T-helper 17 cell (primary cell): ENCODE data around the gene NCK1. TPM values are rescaled to one million over a fixed set of nuclear protein-coding genes. Genes with fewer than 3 reads are reported as not detected.

Source experiments
- ATAC-seq: fragments of 150-1000 bp; cut with Tn5 transposase; 2 replicates; pipeline ENCODE4 v1.10.0; 2021; ENCODE audit warnings: mild to moderate bottlenecking, moderate library complexity
- DNase-seq, 3 donors: peaks; one replicate each; pipeline versions ENCODE4 v3.0.0 to v3.0.0-alpha.2; 2020 to 2021
- H3K9me3 ChIP-seq: one replicate; pipeline ENCODE4 v1.7.0; 2013; ENCODE audit warnings: low read length, mild to moderate bottlenecking; ENCODE audit not compliant: control insufficient read depth, poor library complexity, severe bottlenecking
- H3K27ac Mint-ChIP-seq: one replicate; pipeline ENCODE4 v1.8.0; 2022; ENCODE audit warnings: mild to moderate bottlenecking, moderate library complexity, mixed read lengths
- H3K27me3 Mint-ChIP-seq: one replicate; pipeline ENCODE4 v1.8.0; 2022; ENCODE audit warnings: mixed read lengths
- H3K36me3 Mint-ChIP-seq: one replicate; pipeline ENCODE4 v1.8.0; 2022; ENCODE audit warnings: low read depth, mixed read lengths
- H3K4me1 Mint-ChIP-seq: one replicate; pipeline ENCODE4 v1.8.0; 2022; ENCODE audit warnings: mild to moderate bottlenecking, mixed read lengths
- H3K4me3 Mint-ChIP-seq: one replicate; pipeline ENCODE4 v1.8.0; 2022; ENCODE audit warnings: mild to moderate bottlenecking, moderate library complexity, mixed read lengths
- total RNA-seq, 4 donors: library from RNA in 2 of 4; stranded (reverse) in 2 of 4; gene quantifications; one replicate each; pipeline ENCODE4 v1.2.3 and lab custom pipeline; 2022 to 2026

The NCK1 gene
- total RNA-seq, 2 donors from 2014 or later, result 59.0 to 59.1 TPM

DNA sequence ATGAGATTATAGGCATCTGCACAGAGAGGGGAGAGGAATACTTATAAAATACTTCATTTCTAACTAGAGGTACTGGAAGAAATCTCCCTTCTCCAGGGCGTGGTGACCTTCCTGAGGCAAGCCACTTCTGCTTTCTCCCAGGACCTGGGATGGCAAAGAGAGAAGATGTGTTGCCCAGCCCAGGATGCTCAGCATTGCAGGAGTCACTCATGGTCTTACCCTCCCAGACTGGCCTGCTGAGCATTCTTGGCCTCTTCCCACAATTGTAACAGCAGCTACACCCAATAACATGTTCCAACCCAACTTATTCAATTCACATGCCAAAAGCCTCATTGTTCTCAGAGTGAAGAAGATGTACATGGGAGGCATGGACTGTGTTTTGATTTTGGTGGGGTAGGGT is 133.6 kb downstream of the NCK1 start:
- peaks cover 4% of the 10 kb centered on the region for H3K4me1 Mint-ChIP-seq
- peak overlapping the region; percentile 68 for H3K27ac Mint-ChIP-seq
- H3K9me3 ChIP-seq, result no peaks in the 10 kb centered on the region
- no peak for ATAC-seq
- H3K27me3 Mint-ChIP-seq, result no peaks in the 10 kb centered on the region
- no peak for DNase-seq
- no peak overlapping the region for H3K4me3 Mint-ChIP-seq
- H3K36me3 Mint-ChIP-seq, result no peaks in the 10 kb centered on the region

Other genes starting within 250 kb of the NCK1 start
- gene STAG1, start 109.8 kb upstream of the NCK1 start, total RNA-seq, result 10 to 100 TPM; 46.9 to 48.5 TPM
- gene SLC35G2, start 43.1 kb upstream of the NCK1 start, total RNA-seq, result under 1 TPM in 1 of 2 donors, not detected in 1; 0.15 TPM
- 1 to 10 TPM; 3.2 to 4.2 TPM for gene IL20RB, start 95.8 kb downstream of the NCK1 start, total RNA-seq